MV-4-11 (cell line): Measurements from ENCODE around the gene DHRS12.
A peak's percentile ranks its signal among the peaks of the same experiment; 100 is the strongest.

Experiments
- DNase-seq: peaks from one replicate; lab custom pipeline; 2025; lab: John Stamatoyannopoulos, UW

DHRS12 gene

DNA sequence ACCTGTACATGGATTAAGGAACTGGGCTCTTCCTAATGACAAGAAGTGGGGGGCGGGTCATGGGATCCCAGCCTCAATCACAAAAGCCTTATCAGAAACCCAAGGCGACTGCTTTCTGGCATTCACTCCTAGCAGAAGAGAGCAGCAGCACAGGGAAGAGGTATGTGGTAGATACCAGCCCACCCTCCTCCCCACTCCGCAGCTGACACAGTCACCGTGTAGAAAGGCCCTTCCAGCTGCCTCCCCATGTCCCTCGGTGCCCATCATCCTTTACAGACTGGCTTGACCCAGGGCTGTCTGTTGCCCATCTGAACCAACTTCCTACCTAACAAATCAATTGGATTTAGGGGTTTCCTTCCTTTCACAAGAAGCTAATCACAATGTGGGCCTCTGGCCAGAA, 3.1 kb upstream of the DHRS12 start:
- no peak for DNase-seq

DNA sequence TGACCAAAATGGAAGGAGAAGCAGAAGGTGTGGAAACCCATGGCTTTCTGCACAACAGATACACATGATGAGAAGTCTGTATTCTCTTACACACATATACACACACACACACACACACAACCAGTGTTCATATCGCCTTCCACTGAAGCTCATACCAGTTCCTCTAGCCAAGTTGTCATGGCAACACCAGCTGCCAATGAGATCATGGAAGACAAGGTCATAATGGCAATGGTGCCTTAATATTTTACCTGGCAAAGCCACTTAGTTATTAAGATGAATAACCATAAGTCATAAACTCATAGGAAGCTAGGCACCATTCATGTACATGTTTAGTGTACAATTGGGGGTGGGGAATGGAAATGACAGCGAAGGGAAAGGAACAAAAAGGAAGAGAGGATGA, 2.6 kb upstream of the DHRS12 start:
- DNase-seq: peak; percentile 42

DNA sequence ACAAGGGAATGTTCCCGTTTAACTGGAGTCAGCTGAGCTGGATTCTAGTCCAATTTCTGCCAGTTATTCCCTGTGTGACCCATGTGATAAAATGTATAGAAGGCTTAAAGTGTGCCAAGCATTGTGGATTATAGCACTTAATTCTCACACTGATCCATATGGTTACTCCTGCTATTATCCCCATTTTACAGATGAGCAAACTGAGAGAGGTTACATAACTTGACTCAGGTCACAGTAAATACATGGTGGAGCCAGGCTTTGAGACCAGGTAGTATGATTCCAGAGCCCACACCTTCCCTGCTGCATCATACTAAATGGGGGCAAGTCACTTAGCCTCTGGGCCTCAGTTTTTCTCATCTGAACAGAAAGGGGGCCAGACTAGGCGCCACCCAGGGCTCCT, 2.0 kb upstream of the DHRS12 start:
- no peak for DNase-seq

DNA sequence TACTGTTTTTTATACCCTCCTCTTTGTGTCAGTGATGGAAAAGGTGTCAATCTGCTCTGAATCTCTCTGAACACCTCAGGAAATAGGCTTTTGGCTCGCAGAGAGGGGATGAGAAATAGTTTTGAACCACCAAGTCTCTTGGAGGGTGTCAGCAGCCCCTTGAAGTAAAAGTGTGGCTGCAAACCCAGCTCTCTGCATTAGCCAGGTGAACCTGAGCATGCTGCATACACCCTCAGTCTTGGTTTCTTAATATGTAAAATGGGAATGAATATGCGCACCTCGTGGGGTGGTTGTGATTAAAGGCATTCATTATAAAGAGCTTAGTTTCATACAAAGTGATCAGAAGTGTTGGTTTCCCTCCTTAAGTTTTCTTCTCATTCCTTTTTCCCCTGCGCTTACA, 1.4 kb upstream of the DHRS12 start:
- DNase-seq: no peak

DNA sequence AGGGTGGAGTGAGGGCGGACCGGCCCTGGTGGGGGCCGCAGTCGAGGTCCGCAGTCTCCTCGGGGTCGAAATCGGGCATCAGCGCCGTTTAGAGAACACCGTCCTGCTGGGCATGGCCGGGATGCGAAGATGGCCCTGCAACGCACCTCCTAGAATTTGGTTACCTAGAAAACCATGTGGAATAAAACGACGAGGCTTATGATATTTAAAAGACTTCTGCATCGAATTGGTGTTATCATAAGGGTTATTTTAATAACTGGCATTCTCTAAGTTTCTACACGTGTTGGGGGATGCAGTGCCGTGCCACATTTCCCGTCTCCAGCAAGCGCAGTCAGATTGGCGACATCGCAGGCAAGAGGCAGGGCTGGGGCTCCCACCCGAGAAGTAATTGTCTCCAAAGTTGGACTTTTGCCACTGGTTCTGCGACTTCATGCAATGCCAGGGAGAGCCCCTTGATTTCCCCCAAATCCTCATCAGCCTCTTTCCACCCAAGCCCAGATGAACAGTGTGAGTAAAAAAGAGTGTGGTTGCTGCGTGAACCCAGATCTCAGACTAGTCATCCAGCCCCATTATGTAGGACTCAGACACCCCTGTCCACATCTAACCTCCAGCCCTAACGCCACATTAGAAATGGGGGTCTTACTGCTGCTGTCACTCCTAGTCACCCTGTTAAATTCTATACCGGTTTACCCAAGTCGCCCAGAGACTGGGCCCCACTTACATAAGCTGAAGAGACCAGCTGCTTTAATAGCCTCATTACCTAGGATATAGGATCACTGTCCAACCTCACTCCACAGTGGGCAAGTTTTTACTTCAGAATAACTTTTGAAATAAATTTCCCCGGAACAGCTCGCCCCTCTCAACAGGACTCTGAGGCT, 571 bp upstream of the DHRS12 start:
- DNase-seq: no peak

DNA sequence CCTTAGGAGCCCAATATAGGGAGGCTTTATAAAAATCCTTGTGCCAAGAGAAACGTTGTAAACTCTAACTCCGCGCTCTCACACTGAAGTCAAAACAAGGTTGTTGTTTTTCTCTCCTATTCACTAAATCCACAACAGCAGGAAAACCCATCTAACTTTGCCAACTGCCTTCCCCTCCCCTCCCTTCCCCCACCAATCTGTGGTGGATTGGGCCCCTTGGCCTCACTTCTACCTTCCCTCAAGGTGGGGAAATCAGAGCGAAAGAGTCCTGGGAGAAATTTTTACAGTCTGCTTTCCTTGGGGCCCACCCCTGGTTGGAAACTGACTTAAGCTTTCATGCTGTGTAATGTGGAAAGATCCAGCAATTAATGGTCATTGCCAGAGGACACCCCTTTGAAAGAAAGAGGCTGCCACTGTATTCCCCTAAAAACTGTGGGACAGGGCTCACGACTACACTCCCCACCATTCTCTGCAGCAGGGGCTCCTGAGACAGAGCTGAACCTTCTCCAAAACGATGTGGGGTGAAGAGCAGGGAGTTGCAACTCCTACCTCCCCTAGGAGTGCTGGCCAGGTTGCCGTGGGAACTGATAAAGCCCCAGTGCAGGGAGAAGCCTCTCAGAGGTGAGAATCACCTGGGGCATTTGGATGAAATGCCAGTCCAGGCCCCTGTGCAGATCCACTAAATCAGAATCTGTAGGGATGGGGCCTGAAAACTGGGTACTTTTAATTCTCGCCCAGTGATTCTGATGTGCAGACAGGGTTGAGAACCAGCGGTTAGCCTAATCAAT, 1.1 kb downstream of the DHRS12 start:
- no peak for DNase-seq

DNA sequence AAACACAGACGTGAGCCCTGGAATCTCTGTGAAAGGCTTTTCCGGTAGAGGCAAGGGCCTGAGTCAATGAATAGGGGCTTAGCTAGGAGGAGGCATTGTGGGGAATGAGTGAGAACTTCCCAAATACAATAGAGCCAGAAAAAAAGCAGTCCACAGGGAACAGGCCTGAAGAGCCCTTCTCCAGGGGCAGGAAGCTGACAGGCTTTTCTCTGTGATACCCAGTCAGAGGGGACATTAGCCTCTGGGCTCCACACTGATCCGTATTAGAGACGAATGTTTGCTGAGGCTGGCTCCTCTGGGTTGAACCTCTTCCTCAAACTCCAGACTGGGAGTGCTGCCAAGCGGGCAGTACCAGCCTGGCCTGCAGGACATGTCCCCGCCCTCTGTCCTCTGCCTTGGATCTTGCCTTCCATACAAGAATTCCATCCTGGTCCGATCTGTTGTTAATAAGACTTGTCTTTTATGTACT, 2.3 kb downstream of the DHRS12 start:
- no peak for DNase-seq

DNA sequence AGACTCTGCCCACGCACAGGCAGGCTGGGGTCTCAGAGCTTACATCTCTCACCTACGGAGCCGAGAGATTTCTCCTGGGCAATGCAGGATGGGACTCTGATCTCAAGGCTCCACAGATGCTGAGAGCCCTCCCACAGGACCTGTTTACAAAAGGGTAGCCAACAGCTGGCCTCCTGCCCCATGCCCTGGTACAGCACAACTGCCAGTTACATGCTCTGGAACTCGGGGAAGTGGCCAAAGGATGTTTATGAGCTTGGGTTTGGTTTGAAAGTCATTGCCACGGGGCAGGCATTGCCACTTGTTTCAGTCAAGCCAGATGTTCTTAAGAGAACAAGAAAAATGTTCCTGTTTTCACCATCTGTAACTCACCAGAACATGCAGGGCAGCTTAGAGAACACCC, 3.5 kb downstream of the DHRS12 start:
- peak; percentile 38 for DNase-seq

DNA sequence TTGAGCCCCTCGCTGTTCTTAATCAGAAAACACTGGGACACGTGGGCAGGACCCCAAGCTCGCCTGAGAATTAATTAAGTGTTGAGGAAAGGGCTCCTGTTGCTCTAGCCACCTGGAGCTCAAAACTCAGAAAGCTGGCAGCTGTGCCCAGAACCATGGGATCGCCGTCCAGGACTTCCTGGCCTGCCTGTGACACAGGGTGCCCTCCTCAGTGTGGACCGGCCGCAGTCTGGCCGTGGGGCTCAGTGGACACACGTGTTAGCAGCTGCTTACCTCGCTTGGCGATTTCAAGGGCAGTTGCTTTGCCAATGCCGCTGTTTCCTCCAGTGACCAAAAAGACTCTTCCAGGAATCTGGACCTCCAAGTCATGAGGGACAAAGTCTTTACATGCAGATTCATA, 4.7 kb downstream of the DHRS12 start:
- DNase-seq: no peak

DNA sequence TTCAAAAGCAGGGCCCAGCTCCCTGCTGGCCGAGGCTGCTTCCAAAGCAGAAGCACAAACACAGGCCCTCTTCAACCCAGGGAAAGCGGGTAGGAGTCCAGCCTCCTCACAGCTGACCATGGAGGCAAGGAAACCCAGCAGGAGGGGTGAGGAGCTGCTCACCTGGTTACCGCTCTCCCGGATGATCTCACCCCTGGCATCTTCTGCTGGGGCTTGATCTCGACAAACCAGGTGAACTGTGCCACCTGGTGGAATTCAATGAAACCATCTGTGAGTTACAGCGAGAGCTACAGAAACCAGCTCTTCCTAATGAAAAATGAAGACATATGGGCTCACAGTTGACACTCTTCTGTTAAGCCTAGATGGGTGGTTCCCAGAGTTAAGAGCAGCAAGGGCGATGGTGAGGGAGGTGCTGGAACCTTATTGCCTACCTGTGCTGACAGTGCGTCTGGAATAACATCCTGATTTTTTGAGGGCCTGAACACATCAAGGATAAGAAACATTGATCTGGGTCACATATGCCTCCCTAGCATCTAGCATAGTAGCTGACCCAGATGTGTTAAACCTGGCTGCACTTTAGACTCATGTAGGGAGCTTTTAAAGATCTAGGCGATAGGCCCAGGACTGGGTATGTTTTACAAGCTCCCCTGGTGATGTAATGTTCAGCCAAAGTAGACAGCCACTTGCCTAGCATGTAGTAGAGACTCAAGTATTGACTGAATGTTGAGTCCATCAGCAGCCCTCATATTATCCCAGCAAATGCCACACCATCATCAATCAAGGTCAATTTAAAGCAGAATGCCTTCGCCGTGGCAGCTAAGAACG, 6.1 kb downstream of the DHRS12 start:
- peak; percentile 20 for DNase-seq

DNA sequence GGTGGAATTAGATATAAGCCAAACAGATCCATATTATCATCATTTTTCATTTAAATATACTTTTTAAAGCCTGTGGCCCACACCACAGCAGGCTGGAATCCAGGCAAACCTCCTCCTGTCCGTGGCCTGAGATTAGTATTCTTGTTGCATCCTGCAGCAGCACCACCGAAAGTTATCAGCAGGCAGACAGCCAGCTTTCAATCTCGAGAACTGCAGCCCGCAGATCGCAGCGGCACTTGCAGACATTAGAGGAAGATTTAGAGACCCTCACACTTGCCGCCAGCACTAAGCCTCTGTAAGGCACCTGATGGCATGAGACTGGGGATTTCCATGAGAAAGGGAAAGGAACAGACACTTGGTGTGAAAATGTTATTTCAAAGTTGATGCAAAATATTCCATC, 7.4 kb downstream of the DHRS12 start:
- no peak for DNase-seq

DNA sequence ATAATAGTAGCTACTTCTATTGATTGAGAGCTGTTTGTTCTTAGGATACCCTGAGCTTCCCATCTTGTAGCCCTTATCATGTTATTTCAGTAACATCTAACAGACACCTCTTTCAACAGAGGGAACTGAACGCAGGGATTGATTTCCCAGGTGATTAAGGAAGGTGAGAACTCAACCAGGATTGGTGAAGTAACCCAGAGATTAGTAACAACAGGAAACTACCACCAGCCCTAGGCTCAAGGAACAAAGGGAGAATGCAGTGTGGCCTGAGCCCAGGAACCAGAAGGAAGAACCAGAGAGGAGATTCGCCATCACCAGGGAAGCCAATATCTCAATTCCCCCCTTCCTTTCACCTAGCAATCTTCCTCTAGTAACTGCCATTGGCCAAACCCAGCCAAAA, 8.5 kb downstream of the DHRS12 start:
- no peak for DNase-seq

DNA sequence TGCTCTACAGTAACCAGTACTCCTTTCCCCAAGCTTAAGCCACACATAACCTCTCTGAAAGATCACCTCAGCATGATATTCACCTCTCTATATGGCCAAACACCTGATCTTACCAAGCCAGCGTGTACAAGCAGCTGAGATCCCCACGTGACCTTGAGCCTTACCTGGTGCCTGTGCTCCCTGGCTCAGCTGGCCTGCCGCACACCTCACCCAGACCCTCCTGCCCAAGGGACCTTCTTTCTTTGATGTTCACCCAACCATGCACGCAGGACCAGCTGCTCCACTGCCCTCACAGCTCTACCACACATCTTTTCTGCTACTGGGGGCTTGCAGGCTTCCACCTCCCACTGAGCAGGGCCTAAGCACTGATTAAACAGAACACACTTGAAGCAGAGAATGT, 9.0 kb downstream of the DHRS12 start:
- DNase-seq: no peak

DNA sequence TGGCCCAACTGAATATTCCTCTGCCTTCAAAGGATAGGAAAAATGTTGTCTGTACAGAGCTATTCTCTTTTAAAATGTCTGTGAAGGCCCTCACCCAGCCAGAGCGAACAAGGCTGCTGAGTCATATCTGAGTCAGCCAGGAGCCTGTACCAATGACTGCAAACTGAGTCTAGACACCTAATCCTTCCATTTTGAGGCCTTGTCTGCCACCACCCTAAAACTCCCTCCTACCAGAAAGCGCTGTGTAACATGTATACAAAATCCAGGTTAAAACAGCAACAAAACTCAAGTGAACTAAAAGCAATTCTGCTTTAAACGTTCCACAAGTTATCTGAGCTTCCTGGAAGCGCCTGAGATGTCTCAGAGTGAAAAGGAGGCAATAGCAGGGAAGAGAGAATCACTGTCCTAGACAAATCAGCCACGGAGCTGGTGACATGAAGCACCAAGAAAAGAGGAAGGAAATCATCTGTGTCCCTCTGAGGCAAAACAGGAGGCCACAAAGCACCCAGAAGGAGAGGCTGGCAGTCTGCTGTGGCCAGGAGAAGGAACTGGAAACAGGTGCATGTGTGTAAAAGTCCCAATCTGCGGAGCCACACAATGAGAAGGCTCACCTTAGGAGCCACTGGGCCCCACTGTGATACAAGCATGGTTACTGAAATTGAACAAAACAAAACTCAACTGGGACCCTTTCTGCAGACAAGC, 10.2 kb downstream of the DHRS12 start:
- DNase-seq: peak; percentile 96

DNA sequence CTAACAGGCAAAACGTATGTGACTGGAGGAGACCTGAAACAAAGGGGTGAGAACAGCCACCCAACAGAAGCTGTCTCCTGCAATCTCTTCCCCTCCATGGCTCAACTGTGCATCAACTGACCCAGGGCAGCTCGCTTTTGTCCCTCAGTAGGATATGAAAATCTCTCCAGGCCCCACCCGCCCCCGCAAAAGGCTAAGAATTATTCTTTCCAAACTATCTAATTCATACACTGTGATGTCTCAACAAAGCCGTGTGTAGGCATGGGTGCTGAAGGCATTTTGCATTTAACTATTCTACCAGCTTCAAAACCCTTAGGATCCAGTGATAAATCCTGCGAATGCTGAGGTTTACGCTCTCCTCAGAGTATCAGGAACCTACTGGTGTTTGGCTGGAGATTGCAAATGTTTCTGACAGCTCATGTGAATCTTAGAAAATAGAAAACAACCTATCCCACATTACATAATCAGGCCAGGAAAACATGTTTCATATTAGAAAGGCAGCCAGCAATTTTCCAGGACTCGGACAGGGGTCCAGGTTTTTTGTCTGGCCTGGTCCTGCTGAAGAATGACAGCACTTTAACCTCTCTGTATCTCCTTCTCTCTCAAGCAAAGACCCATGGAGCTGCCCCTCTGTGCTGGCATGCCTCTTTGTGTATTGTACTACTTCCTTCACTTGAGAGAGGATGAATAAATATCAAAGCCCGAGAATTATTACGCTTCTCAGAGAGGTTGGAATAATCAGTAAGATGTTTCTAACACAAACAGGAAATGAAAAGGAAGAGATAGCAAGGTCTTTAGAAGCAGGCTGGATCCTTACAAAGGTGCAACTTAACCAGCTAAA, 17.3 kb downstream of the DHRS12 start:
- DNase-seq: no peak

DNA sequence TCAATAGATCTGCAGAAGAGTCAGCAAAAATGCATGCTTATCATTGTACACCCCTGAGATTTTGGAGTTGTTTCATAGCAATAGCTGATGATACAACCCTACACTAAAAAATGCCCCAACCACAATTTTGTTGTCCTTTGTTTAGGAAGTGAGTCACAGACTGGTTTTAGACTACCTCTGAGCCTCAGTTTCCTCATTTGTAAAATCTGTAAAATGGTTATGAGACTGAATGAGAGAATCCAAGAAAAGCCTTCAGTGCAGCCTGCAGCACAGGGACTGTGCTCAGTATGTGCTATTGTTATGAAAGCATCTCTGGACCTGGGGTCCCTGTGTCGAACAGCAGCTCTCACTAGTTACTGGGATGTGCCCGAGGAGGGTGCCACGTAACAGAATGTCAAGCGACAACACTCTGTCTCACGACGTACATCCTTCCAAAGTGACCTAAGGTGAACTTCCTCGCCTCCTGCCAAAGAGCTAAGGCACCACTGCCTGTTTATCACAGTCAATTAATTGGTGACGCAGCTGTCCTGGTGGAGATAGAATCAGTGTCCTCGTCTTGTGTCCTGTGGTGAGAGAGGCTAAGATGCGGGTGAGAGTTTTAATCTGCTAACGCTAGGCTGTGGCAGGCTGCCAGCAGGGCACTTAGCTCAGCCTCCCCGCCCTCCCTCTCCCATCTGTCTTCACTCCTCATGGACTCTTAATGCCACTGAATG, 18.1 kb downstream of the DHRS12 start:
- DNase-seq: peak; percentile 34

DNA sequence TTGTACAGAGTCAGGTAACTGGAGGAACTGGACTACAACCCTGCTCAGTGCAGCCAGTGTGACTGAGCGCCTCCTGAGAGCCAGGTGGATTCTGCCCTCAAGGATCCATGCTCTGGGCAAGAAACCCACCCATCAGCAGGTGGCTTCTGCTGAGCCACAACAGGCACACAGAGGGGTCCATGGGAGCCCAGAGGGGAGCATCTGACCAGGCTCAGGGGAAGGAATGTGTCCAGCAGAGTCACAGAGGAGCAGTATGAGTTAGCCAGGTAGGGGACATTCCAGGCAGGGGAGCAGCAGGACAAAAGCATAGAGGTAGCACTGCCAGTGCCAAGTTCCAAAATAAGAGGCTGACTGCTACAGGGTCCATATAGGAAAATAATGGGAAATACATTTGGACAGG, 19.9 kb downstream of the DHRS12 start:
- no peak for DNase-seq

DNA sequence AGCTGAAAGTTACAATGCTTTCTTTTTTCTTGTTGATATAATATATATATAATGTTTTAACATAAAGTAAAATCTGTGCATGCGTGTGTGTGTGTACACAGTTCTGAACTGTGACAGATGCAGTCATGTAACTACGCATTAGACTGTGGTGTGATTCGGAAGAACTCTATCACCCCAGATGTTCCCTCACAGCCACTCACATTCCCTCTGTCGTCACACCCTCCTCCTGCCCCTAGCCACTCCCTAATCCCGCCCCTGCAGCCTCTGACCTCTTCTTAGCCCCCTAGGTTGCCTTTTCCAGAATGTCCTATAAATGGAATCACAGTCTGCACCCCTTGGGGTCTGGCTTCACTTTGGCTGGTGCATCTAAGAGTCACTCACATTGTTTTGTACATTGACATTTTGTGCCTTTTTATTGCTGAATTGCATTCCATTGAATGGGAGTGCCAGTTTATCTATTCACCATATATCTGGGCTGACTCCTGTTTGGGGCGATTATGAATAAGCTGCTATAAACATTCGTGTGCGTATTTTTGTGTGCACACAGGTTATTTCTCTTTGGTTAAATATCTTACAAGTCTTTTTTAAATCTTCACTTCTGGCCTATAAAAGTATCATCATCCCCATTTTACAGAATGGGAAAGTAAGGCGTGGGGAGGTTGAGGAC, 20.4 kb downstream of the DHRS12 start:
- DNase-seq: no peak

DNA sequence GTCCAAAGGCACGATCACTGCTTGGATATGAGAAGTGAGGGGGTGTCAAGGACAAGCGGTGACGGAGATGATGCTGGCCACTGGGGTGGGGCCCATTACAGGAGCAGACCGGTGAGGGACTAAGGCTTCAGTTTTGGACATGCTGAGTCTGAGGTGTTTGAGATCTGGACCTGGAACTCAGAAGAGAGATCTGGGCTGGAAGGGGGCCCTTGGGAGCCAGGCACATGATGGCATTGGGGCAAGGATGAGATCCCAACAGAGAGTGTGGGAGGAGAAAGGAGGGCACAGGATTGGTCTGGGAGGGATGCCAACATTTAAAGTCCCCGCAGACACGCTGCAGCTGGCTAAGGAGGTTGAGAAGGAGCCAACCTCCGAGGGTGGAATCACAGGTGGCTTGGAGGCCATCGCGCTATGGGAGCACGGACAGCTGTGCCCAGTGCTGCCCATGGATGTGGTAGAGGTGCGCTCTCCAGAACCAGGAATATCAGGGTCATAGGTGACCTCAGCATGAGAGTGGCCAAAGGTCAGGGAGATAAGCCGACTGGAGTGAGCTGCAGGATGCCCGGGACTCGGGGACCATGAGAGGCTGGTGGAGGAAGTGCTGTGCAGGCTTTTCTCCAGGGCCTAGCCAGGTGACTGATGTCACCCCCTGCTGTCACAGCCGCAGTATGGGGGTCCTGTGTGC, 21.8 kb downstream of the DHRS12 start:
- no peak for DNase-seq
